Measurements from ENCODE around the gene ZNF789. TPM values are rescaled to one million over a fixed set of nuclear protein-coding genes. Genes with fewer than 3 reads are reported as not detected.
A peak's percentile ranks its signal among the peaks of the same experiment; 100 is the strongest.

Gene ZNF789
- total and polyA plus RNA-seq, 2 of the 13 experiments (the other 11 are each of a cell fraction or from before 2014, with no cell fraction given): 19.8 to 25.1 TPM

GRCh38 chr7:99499721-99500636 lies 27.3 kb downstream of the ZNF789 start, which contains the start of gene ZNF394 (continued):
- peak; percentile 73; the same call in 1 of the 2 replicates for TF ChIP-seq BCL3 (CRISPR knock-in tag; IDR thresholded peaks at IDR 0.05)
- 0 out of 2 replicates have a peak, but pooled peaks have one; percentile 44 for TF ChIP-seq TOE1 (CRISPR knock-in tag; IDR thresholded peaks at IDR 0.05)
- TF ChIP-seq ZMYM3 (CRISPR knock-in tag; IDR thresholded peaks at IDR 0.05): no peak
- peak; percentile 77 for TF ChIP-seq HNF1B (CRISPR knock-in tag; IDR thresholded peaks at IDR 0.05)
- peak; percentile 75; the same call in 1 of the 2 replicates for TF ChIP-seq ATF2 (CRISPR knock-in tag; IDR thresholded peaks at IDR 0.05)
- TF ChIP-seq HDAC1 (CRISPR knock-in tag; IDR thresholded peaks at IDR 0.05): peak; percentile 92
- TF ChIP-seq NFYC (CRISPR knock-in tag; IDR thresholded peaks at IDR 0.05): peak; percentile 71
- 0 out of 2 replicates have a peak, but pooled peaks have one; percentile 37 for TF ChIP-seq ZNF468 (CRISPR knock-in tag; IDR thresholded peaks at IDR 0.05)
- TF ChIP-seq FOXO1 (CRISPR knock-in tag; IDR thresholded peaks at IDR 0.05): no peak
- no peak for TF ChIP-seq ZNF101 (CRISPR knock-in tag; IDR thresholded peaks at IDR 0.05; ENCODE audit: borderline replicate concordance, low read depth)
- TF ChIP-seq SAFB2 (CRISPR knock-in tag; IDR thresholded peaks at IDR 0.05; ENCODE audit: borderline replicate concordance, low read depth): peak; percentile 51; the same call in 1 of the 2 replicates
- peak; percentile 28; the same call in 1 of the 2 replicates for TF ChIP-seq ZNF34 (CRISPR knock-in tag; IDR thresholded peaks at IDR 0.05; ENCODE audit: borderline replicate concordance)
- TF ChIP-seq JUND (CRISPR knock-in tag; IDR thresholded peaks at IDR 0.05): no peak
- TF ChIP-seq ZSCAN25 (CRISPR knock-in tag; IDR thresholded peaks at IDR 0.05): peak; percentile 16; the same call in 1 of the 2 replicates
- TF ChIP-seq HOXA5 (CRISPR knock-in tag; IDR thresholded peaks at IDR 0.05): peak; percentile 24; the same call in 1 of the 2 replicates
- TF ChIP-seq ZBTB14 (CRISPR knock-in tag; IDR thresholded peaks at IDR 0.05): no peak
- TF ChIP-seq KDM5A (IDR thresholded peaks at IDR 0.05; ENCODE audit: borderline replicate concordance, low read length): peak; percentile 95
- TF ChIP-seq ZEB1 (IDR thresholded peaks at IDR 0.05; ENCODE audit: insufficient replicate concordance, low read depth): peak; percentile 28
- TF ChIP-seq SIN3B (IDR thresholded peaks at IDR 0.05; ENCODE audit: low read length): peak; percentile 80
- peak; percentile 57; the same call in 1 of the 2 replicates for TF ChIP-seq TMF1 (CRISPR knock-in tag; IDR thresholded peaks at IDR 0.05; ENCODE audit: low read depth)
- 0 out of 2 replicates have a peak, but pooled peaks have one; percentile 17 for TF ChIP-seq WIZ (CRISPR knock-in tag; IDR thresholded peaks at IDR 0.05)
- peak; percentile 51 for TF ChIP-seq ZNF18 (CRISPR knock-in tag; IDR thresholded peaks at IDR 0.05; ENCODE audit: insufficient replicate concordance)

Data from HepG2 (cell line).